Upper lobe of right lung (tissue), 1 donor: Measurements from ENCODE around the gene OSBPL8. TPM values are rescaled to one million over a fixed set of nuclear protein-coding genes. Genes with fewer than 3 reads are reported as not detected.
"Not testable (repeated sequence)": the region's sequence is repeated elsewhere in the genome, so short reads cannot be mapped to it uniquely, and the experiment has no call there.

ENCODE experiments used
- ATAC-seq: fragments of 200-7000 bp; cut with Tn5 transposase; one replicate; pipeline ENCODE4 v1.9.1; 2020; ENCODE audit warnings: mild to moderate bottlenecking, moderate library complexity
- DNase-seq: peaks from one replicate; pipeline ENCODE4 v3.0.0-alpha.2; 2020
- H3K27ac ChIP-seq: fragments of 200-600 bp; one replicate; pipeline ENCODE4 v1.8.0; 2022
- H3K27me3 ChIP-seq: fragments of 200-600 bp; one replicate; pipeline ENCODE4 v1.8.0; 2022; ENCODE audit warnings: mild to moderate bottlenecking
- H3K36me3 ChIP-seq: fragments of 200-600 bp; one replicate; pipeline ENCODE4 v1.8.0; 2022
- H3K4me1 ChIP-seq: fragments of 200-600 bp; one replicate; pipeline ENCODE4 v1.8.0; 2022
- H3K4me3 ChIP-seq: fragments of 200-600 bp; one replicate; pipeline ENCODE4 v1.8.0; 2022; ENCODE audit warnings: mild to moderate bottlenecking
- H3K9me3 ChIP-seq: fragments of 200-600 bp; one replicate; pipeline ENCODE4 v1.8.0; 2022
- intact Hi-C: fragments of 100-400 bp; cut with DNase I; formaldehyde crosslinking; loops from one replicate; pipeline ENCODE4 v1.11.0; 2022
- total RNA-seq: library from RNA; stranded (reverse); fragmentation: NEBNext Ultra II Directional; extraction: Animal tissue kit (Norgen Biotek cat#: 25700); gene quantifications from one replicate; pipeline ENCODE4 v1.2.1, GENCODE V29; 2021
- TF ChIP-seq, protein P1 (sequence below): fragments of 200-600 bp; IDR thresholded peaks from one replicate; pipeline ENCODE4 v1.8.0; 2022; ENCODE audit warnings: antibody characterized with exemption
- donor health status: DM: no; HTN: yes; CAD: no; lungs with severe emphysema.

OSBPL8 gene
- total RNA-seq, 1 donor from 2014 or later: 97.3 TPM

DNA sequence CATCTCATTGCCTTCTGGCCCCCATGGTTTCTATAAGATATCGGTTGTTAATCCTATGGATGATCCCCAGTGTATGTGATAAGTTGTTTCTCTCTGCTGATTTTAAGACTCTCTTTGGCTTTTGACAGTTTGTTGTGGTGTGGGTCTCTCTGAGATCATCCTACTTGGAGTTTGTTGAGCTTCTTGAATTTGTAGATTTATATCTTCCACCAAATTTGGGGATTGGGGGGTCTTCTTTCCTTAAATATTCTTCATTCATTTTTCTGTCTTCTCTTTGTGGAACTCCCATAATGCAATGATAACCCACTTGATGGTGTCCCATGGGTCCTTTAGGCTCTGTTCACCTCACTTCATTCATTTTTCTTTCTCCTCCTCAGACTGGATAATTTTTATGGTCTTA lies 191.3 kb downstream of the OSBPL8 start:
- TF ChIP-seq, protein P1, sequence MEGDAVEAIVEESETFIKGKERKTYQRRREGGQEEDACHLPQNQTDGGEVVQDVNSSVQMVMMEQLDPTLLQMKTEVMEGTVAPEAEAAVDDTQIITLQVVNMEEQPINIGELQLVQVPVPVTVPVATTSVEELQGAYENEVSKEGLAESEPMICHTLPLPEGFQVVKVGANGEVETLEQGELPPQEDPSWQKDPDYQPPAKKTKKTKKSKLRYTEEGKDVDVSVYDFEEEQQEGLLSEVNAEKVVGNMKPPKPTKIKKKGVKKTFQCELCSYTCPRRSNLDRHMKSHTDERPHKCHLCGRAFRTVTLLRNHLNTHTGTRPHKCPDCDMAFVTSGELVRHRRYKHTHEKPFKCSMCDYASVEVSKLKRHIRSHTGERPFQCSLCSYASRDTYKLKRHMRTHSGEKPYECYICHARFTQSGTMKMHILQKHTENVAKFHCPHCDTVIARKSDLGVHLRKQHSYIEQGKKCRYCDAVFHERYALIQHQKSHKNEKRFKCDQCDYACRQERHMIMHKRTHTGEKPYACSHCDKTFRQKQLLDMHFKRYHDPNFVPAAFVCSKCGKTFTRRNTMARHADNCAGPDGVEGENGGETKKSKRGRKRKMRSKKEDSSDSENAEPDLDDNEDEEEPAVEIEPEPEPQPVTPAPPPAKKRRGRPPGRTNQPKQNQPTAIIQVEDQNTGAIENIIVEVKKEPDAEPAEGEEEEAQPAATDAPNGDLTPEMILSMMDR: no peak
- Histone ChIP-seq H3K27ac (no peak overlapping the region), H3K4me3 (no peak overlapping the region), H3K9me3 (no peaks in the 10 kb centered on the region), H3K27me3 (no peaks in the 10 kb centered on the region), H3K36me3 (peaks cover 61% of the 10 kb centered on the region), H3K4me1 (no peaks in the 10 kb centered on the region)
- DNase-seq (no peak), ATAC-seq (no peak)
- intact Hi-C loops: no loop called here

DNA sequence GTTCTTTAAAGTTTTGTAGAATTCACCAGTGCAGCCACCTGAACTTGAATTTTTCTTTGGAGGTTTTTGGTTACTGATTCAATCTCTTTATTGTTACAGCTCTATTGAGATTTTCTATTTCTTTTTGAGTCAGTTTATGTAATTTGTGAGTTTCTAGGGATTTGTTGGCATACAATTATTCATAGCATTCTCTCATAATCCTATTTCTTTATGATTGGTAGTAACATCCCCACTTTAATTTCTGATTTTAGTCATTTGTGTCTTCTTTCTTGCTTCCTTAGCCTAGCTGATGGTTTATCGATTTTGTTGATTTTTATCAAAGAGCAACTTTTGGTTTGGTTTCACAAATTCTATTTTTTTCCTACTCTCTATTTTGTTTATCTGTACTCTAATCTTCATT lies 193.4 kb downstream of the OSBPL8 start:
- Histone ChIP-seq H3K36me3 (peaks cover 51% of the 10 kb centered on the region), H3K27me3 (no peaks in the 10 kb centered on the region), H3K27ac (no peak overlapping the region), H3K4me1 (no peaks in the 10 kb centered on the region), H3K4me3 (no peak overlapping the region), H3K9me3 (no peaks in the 10 kb centered on the region)
- TF ChIP-seq, protein P1: no peak
- ATAC-seq: no peak
- intact Hi-C loops: no loop called here
- no peak for DNase-seq

DNA sequence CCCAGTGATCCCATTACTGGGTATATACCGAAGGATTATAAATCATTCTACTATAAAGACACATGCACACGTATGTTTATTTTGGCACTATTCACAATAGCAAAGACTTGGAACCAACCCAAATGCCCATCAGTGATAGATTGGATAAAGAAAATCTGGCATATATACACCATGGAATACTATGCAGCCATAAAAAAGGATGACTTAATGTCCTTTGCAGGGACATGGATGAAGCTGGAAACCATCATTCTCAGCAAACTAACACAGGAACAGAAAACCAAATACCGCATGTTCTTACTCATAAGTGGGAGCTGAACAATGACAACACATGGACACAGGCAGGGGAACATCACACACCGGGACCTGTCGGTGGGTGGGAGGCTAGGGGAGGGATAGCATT lies 195.4 kb downstream of the OSBPL8 start:
- peaks cover 32% of the 10 kb centered on the region for H3K36me3 ChIP-seq
- H3K4me1 ChIP-seq, ATAC-seq: not testable (repeated sequence)

DNA sequence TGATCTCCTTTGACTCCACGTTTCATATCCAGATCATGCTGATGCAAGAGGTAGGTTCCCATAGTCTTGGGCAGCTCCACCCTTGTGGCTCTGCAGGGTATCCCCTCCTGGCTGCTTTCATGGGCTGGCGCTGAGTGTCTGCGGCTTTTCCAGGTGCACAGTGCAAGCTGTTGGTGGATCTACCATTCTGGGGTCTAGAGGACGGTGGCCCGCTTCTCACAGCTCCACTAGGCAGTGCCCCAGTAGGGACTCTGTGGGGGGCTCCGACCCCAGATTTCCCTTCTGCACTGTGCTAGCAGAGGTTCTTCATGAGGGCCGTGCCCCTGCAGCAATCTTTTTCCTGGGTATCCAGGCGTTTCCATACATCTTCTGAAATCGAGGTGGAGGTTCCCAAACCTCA lies 199.3 kb downstream of the OSBPL8 start:
- TF ChIP-seq, protein P1: no peak

More for the DNA sequence above, 195.4 kb downstream of the OSBPL8 start:
- intact Hi-C loops, H3K9me3 ChIP-seq, H3K27me3 ChIP-seq, DNase-seq, H3K4me3 ChIP-seq, H3K27ac ChIP-seq: not testable (repeated sequence)

DNA sequence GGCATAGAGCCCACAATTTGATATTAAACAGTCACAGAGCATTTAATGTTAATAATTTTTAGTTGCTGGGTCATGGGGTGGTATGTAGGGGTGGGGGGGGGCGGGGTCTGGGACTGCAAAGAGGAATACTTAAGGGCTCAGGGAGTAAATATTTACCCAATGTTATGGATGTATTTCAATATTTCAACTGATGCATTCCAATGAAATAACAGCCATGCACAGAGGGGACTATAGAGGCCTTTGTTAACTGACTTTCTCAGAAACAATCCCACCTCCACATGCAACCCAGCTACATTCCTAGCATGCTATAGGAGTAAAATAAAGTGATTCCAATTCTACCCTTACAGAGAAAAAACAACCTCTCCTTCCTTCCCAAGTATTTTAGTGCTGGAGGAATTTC lies 203.5 kb downstream of the OSBPL8 start:
- TF ChIP-seq, protein P1: no peak
- H3K36me3 ChIP-seq: peaks cover 32% of the 10 kb centered on the region
- no peak overlapping the region for H3K27ac ChIP-seq
- no peak overlapping the region for H3K4me3 ChIP-seq
- H3K9me3 ChIP-seq: no peaks in the 10 kb centered on the region
- no peak for DNase-seq
- H3K4me1 ChIP-seq: no peaks in the 10 kb centered on the region
- no peaks in the 10 kb centered on the region for H3K27me3 ChIP-seq
- intact Hi-C loops: no loop called here
- no peak for ATAC-seq

More for the DNA sequence above, 199.3 kb downstream of the OSBPL8 start:
- DNase-seq: no peak
- Histone ChIP-seq H3K4me3 (no peak overlapping the region), H3K27me3 (no peaks in the 10 kb centered on the region), H3K9me3 (no peaks in the 10 kb centered on the region), H3K4me1 (no peaks in the 10 kb centered on the region), H3K27ac (no peak overlapping the region), H3K36me3 (peaks cover 37% of the 10 kb centered on the region)
- ATAC-seq: no peak
- intact Hi-C loops: no loop called here

DNA sequence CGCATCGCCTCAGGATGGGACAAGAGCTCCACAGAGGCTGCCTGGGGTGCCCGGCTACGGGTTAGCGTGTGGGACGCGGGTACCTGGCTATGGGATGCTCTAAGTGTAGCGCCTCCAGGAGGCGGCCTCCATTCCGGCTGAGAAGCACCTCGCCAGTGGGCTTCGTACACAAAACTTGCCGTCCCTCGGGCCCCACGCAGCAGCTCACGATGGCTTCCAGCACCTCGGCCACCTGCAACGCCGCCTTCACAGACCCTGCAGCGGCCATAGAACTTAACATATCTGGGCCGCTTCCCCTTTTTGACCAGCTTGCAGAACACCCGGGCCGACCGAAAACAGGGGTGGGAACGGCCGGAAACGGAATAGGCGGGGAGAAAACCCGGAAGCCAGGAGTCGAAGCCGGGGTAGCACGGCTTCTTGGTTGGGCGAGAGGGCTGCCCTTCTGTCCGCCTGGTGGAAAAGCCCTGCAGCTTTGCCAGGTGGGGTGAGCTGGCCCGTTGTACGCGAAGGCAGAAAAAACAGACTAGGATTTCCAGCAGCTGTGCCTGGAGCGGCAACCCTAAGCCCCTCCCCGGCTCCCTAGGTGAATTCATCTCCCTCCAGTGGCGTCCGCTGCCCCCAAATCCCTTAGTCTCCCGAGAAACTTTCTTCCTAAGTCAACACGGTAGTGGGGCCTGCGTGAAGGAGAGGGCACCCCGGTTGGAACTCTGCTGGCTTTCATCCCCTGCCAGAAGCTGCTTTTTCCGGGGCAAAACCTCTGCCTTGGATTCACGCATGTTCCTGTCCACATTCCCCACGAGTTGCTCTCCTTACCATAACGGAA lies 211.3 kb downstream of the OSBPL8 start, which contains the start of gene BBS10:
BBS10 (minus strand) TSS at position 337 of the 823 bp plus-strand sequence; CDS start at position 280, 57 bp downstream.
- H3K4me1 ChIP-seq: peaks cover 8% of the 10 kb centered on the region
- peak within 1 kb of the TSS; percentile 77 for H3K4me3 ChIP-seq
- ATAC-seq (peak; percentile 99), DNase-seq (peak; percentile 94)
- intact Hi-C loops: no loop called here
- TF ChIP-seq, protein P1: peak; percentile 29
- no peaks in the 10 kb centered on the region for H3K9me3 ChIP-seq
- H3K36me3 ChIP-seq: no peaks in the 10 kb centered on the region
- no peaks in the 10 kb centered on the region for H3K27me3 ChIP-seq
- H3K27ac ChIP-seq: peak within 1 kb of the TSS; percentile 89
